Right lobe of liver (tissue), 6 donors: ENCODE data around the gene GJC2. TPM values are rescaled to one million over a fixed set of nuclear protein-coding genes. Genes with fewer than 3 reads are reported as not detected.

ENCODE experiments used
- ATAC-seq, 4 donors: fragments of 200-7000 bp; cut with Tn5 transposase; one replicate each; pipeline ENCODE4 v1.9.1; 2020; ENCODE audit warnings: mild to moderate bottlenecking in 4 of 4, moderate library complexity in 4 of 4
- DNase-seq, 3 donors: peaks; one replicate each; pipeline ENCODE4 v3.0.0-alpha.2; 2020
- H3K27ac ChIP-seq, 3 donors: fragments of 200-600 bp; one replicate each; pipeline ENCODE4 v1.8.0; 2022
- H3K27me3 ChIP-seq, 2 donors: fragments of 200-600 bp; one replicate each; pipeline ENCODE4 v1.8.0; 2022
- H3K36me3 ChIP-seq, 4 donors: fragments of 200-600 bp; sonication (generic) in 1 of 4; one replicate each; pipeline versions ENCODE4 v1.5.1 to v1.8.0; 2017 to 2022; ENCODE audit warnings: control low read depth in 1 of 4
- H3K4me1 ChIP-seq, 4 donors: fragments of 200-600 bp; sonication (generic) in 1 of 4; one replicate each; pipeline versions ENCODE4 v1.5.1 to v1.8.0; 2017 to 2022; ENCODE audit warnings: control low read depth in 1 of 4
- H3K4me3 ChIP-seq, 3 donors: fragments of 200-600 bp; one replicate each; pipeline ENCODE4 v1.8.0; 2022
- H3K9me3 ChIP-seq, 4 donors: fragments of 200-600 bp; sonication (generic) in 1 of 4; one replicate each; pipeline versions ENCODE4 v1.5.1 to v1.8.0; 2017 to 2022; ENCODE audit warnings: control low read depth in 1 of 4
- CTCF ChIP-seq, 4 donors: fragments of 200-600 bp in 3 of 4; fragments of 450-650 bp in 1 of 4; IDR thresholded peaks; one replicate each; pipeline versions ENCODE4 v1.5.1 to v1.8.0; 2016 to 2022; ENCODE audit warnings: antibody characterized with exemption in 4 of 4, mild to moderate bottlenecking in 2 of 4
- POLR2A ChIP-seq: fragments of 450-650 bp; IDR thresholded peaks from one replicate; pipeline ENCODE4 v1.6.1; 2017; ENCODE audit warnings: antibody characterized with exemption, mild to moderate bottlenecking
- WGBS: methylation state at CpG from one replicate; pipeline ENCODE4 v1.1.6; 2018; ENCODE audit warnings: low coverage, low lambda C conversion rate; ENCODE audit not compliant: insufficient coverage; ENCODE audit errors: missing lambda C conversion rate; 5-methylcytosine and 5-hydroxymethylcytosine counted together
- intact Hi-C, 2 donors: fragments of 100-400 bp; cut with DNase I; formaldehyde crosslinking; loops; one replicate each; pipeline versions ENCODE4 v1.11.2 to v1.14.1; 2022
- long read RNA-seq: library from polyadenylated mRNA; unstranded; transcript quantifications from one replicate; pipeline ENCODE4 v2.0.0, GENCODE V29; 2019
- total RNA-seq, 6 experiments: library from RNA; depleted of rRNA in 2 of 6; stranded (reverse); fragments of >200 nt in 2 of 6; fragmentation: NEBNext Ultra II Directional in 3 of 6; extraction: Animal tissue kit (Norgen Biotek cat#: 25700) in 3 of 6; gene quantifications; one replicate each; pipeline versions ENCODE4 v1.1.0 to v1.2.4, GENCODE V29; 2016 to 2023
- donor health status: DM: no; HTN: yes; CAD: no.
- donor health status: DM: no; HTN: no; CAD: no.
- donor health status: DM: no; HTN: no; CAD: no.
- donor health status: DM: no; HTN: yes; CAD: no.
- donor health status: DM: no; HTN: yes; CAD: no.

GJC2 gene
- total RNA-seq: under 1 TPM in 5 of 6 experiments, not detected in 1; 0.12 to 0.44 (median 0.16) TPM
- long read RNA-seq: 0 reads

- Histone ChIP-seq H3K27me3 (no peaks in the 10 kb centered on the region), H3K9me3 (no peaks in the 10 kb centered on the region), H3K36me3 (peaks cover 0 to 9% (median 4%) of the 10 kb centered on the region in 4 donors), H3K27ac (peak within 1 kb of the TSS; percentile 18 to 38 (median 21)), H3K4me1 (no peaks in the 10 kb centered on the region), H3K4me3 (no peak within 1 kb of the TSS)
- ATAC-seq (peak; percentile 13 to 31 (median 18)), DNase-seq (peak in 2 of 3 donors; percentile 23 to 46)
- TF ChIP-seq POLR2A: no peak
- TF ChIP-seq CTCF (IDR thresholded peaks at IDR 0.05): no peak
- 30% methylated on average over 2 of the region's 17 CpGs for WGBS
- intact Hi-C loops: no loop called here
Observed at GRCh38 chr1:228149406-228150119, at the start of gene GJC2. GJC2 (plus strand) TSS chr1:228149930; CDS start chr1:228157759, 7,829 bp downstream.

- peaks cover 0 to 26% (median 0%) of the 10 kb centered on the region in 4 donors for H3K4me1 ChIP-seq
- DNase-seq (no peak), ATAC-seq (no peak)
- WGBS: 75% methylated on average over 4 of the region's 12 CpGs
- peaks cover 0 to 35% (median 17%) of the 10 kb centered on the region in 4 donors for H3K36me3 ChIP-seq
- no peak overlapping the region for H3K4me3 ChIP-seq
- intact Hi-C loops: no loop called here
- TF ChIP-seq POLR2A: no peak
- TF ChIP-seq CTCF (IDR thresholded peaks at IDR 0.05): no peak
- no peaks in the 10 kb centered on the region for H3K27me3 ChIP-seq
- H3K27ac ChIP-seq: no peak overlapping the region
- no peaks in the 10 kb centered on the region for H3K9me3 ChIP-seq
Observed at GRCh38 chr1:228100822-228101613, 48.7 kb upstream of the GJC2 start.

- no peaks in the 10 kb centered on the region for H3K9me3 ChIP-seq
- H3K27me3 ChIP-seq: no peaks in the 10 kb centered on the region
- no peak for TF ChIP-seq CTCF (IDR thresholded peaks at IDR 0.05)
- no peak for TF ChIP-seq POLR2A
- ATAC-seq: no peak
- H3K4me3 ChIP-seq: peak overlapping the region; percentile 75 to 97 (median 83)
- intact Hi-C loops: no loop called here
- no peak overlapping the region for H3K27ac ChIP-seq
- 22% methylated on average over 10 of the region's 15 CpGs for WGBS
- DNase-seq: no peak
- H3K36me3 ChIP-seq: peaks cover 0 to 41% (median 18%) of the 10 kb centered on the region in 4 donors
- H3K4me1 ChIP-seq: peaks cover 0 to 26% (median 0%) of the 10 kb centered on the region in 4 donors
Observed at GRCh38 chr1:228101614-228101993, 48.1 kb upstream of the GJC2 start.

- peak; percentile 1 to 14 (median 5) for ATAC-seq
- WGBS: 2% methylated on average over 27 of the region's 73 CpGs
- TF ChIP-seq POLR2A (no peak), CTCF (IDR thresholded peaks at IDR 0.05) (no peak)
- peaks cover 0 to 42% (median 19%) of the 10 kb centered on the region in 4 donors for H3K36me3 ChIP-seq
- intact Hi-C loops: no loop called here
- H3K27ac ChIP-seq: peak overlapping the region; percentile 70 to 85 (median 82)
- H3K4me3 ChIP-seq: peak overlapping the region; percentile 75 to 97 (median 83)
- no peaks in the 10 kb centered on the region for H3K27me3 ChIP-seq
- no peaks in the 10 kb centered on the region for H3K9me3 ChIP-seq
- peak in 1 of 3 donors; percentile 61 for DNase-seq
- peaks cover 0 to 26% (median 0%) of the 10 kb centered on the region in 4 donors for H3K4me1 ChIP-seq
Observed at GRCh38 chr1:228101994-228102790, 47.5 kb upstream of the GJC2 start.
